Measurements from ENCODE around the gene ITGA2.
"Not testable (repeated sequence)": the region's sequence is repeated elsewhere in the genome, so short reads cannot be mapped to it uniquely, and the experiment has no call there.

The ITGA2 gene

GRCh38 chr5:52961274-52961681 lies 27.9 kb upstream of the ITGA2 start:
- no peaks in the 10 kb centered on the region for H3K9me3 ChIP-seq (replicated peaks; ENCODE audit: low read length)
- no peak overlapping the region for H3K9ac ChIP-seq (ENCODE audit: low read depth, low read length)
- H3K36me3 ChIP-seq (ENCODE audit: insufficient read depth, low read length): no peaks in the 10 kb centered on the region
- H3K4me3 ChIP-seq (ENCODE audit: low read length): no peak overlapping the region
- H3K4me2 ChIP-seq (ENCODE audit: low read length): no peak overlapping the region
- no peaks in the 10 kb centered on the region for H3K27me3 ChIP-seq (ENCODE audit: control insufficient read depth, insufficient read depth, low read length)
- no peaks in the 10 kb centered on the region for H3K4me1 ChIP-seq (ENCODE audit: control insufficient read depth, insufficient read depth, low read length)

- no peak overlapping the region for H3K4me3 ChIP-seq (ENCODE audit: low read length)
These were observed 25.5 kb upstream of the ITGA2 start for GRCh38 chr5:52963636-52964035.

GRCh38 chr5:52964138-52964537 lies 25.0 kb upstream of the ITGA2 start:
- no peaks in the 10 kb centered on the region for H3K4me1 ChIP-seq (ENCODE audit: control insufficient read depth, insufficient read depth, low read length)
- no peaks in the 10 kb centered on the region for H3K27me3 ChIP-seq (ENCODE audit: control insufficient read depth, insufficient read depth, low read length)
- H3K36me3 ChIP-seq (ENCODE audit: insufficient read depth, low read length): no peaks in the 10 kb centered on the region
- H3K4me3 ChIP-seq (ENCODE audit: low read length): no peak overlapping the region
- no peak overlapping the region for H3K4me2 ChIP-seq (ENCODE audit: low read length)
- H3K9me3 ChIP-seq (replicated peaks; ENCODE audit: low read length): no peaks in the 10 kb centered on the region
- H3K9ac ChIP-seq (ENCODE audit: low read depth, low read length): no peak overlapping the region

More at GRCh38 chr5:52963636-52964035, 25.5 kb upstream of the ITGA2 start:
- H3K27me3 ChIP-seq (ENCODE audit: control insufficient read depth, insufficient read depth, low read length): no peaks in the 10 kb centered on the region
- H3K9me3 ChIP-seq (replicated peaks; ENCODE audit: low read length): no peaks in the 10 kb centered on the region
- no peaks in the 10 kb centered on the region for H3K4me1 ChIP-seq (ENCODE audit: control insufficient read depth, insufficient read depth, low read length)
- H3K4me2 ChIP-seq (ENCODE audit: low read length): no peak overlapping the region
- no peaks in the 10 kb centered on the region for H3K36me3 ChIP-seq (ENCODE audit: insufficient read depth, low read length)
- H3K9ac ChIP-seq (ENCODE audit: low read depth, low read length): no peak overlapping the region

- not testable (repeated sequence) for H3K4me3 ChIP-seq (ENCODE audit: low read length); H3K9ac ChIP-seq (ENCODE audit: low read depth, low read length); H3K4me1 ChIP-seq (ENCODE audit: control insufficient read depth, insufficient read depth, low read length); H3K36me3 ChIP-seq (ENCODE audit: insufficient read depth, low read length); H3K4me2 ChIP-seq (ENCODE audit: low read length); H3K9me3 ChIP-seq (replicated peaks; ENCODE audit: low read length); H3K27me3 ChIP-seq (ENCODE audit: control insufficient read depth, insufficient read depth, low read length)
These were observed 13.0 kb upstream of the ITGA2 start for GRCh38 chr5:52976157-52976556.

- H3K4me2 ChIP-seq (ENCODE audit: low read length): no peak overlapping the region
- no peak overlapping the region for H3K4me3 ChIP-seq (ENCODE audit: low read length)
- no peak overlapping the region for H3K9ac ChIP-seq (ENCODE audit: low read depth, low read length)
- no peaks in the 10 kb centered on the region for H3K36me3 ChIP-seq (ENCODE audit: insufficient read depth, low read length)
- no peaks in the 10 kb centered on the region for H3K9me3 ChIP-seq (replicated peaks; ENCODE audit: low read length)
- H3K27me3 ChIP-seq (ENCODE audit: control insufficient read depth, insufficient read depth, low read length): no peaks in the 10 kb centered on the region
- no peaks in the 10 kb centered on the region for H3K4me1 ChIP-seq (ENCODE audit: control insufficient read depth, insufficient read depth, low read length)
These were observed 11.8 kb upstream of the ITGA2 start for GRCh38 chr5:52977264-52977897.

GRCh38 chr5:52981507-52981906 lies 7.6 kb upstream of the ITGA2 start:
- H3K9ac ChIP-seq (ENCODE audit: low read depth, low read length): no peak overlapping the region
- H3K36me3 ChIP-seq (ENCODE audit: insufficient read depth, low read length): no peaks in the 10 kb centered on the region
- H3K4me3 ChIP-seq (ENCODE audit: low read length): no peak overlapping the region
- H3K27me3 ChIP-seq (ENCODE audit: control insufficient read depth, insufficient read depth, low read length): no peaks in the 10 kb centered on the region
- no peak overlapping the region for H3K4me2 ChIP-seq (ENCODE audit: low read length)
- no peaks in the 10 kb centered on the region for H3K9me3 ChIP-seq (replicated peaks; ENCODE audit: low read length)
- peaks cover 15% of the 10 kb centered on the region for H3K4me1 ChIP-seq (ENCODE audit: control insufficient read depth, insufficient read depth, low read length)

GRCh38 chr5:52983731-52984636 lies 5.2 kb upstream of the ITGA2 start:
- no peaks in the 10 kb centered on the region for H3K27me3 ChIP-seq (ENCODE audit: control insufficient read depth, insufficient read depth, low read length)
- H3K4me1 ChIP-seq (ENCODE audit: control insufficient read depth, insufficient read depth, low read length): peaks cover 33% of the 10 kb centered on the region

GRCh38 chr5:52985306-52985705 lies 3.8 kb upstream of the ITGA2 start:
- H3K4me1 ChIP-seq (ENCODE audit: control insufficient read depth, insufficient read depth, low read length): peaks cover 35% of the 10 kb centered on the region

More at GRCh38 chr5:52983731-52984636, 5.2 kb upstream of the ITGA2 start:
- H3K4me2 ChIP-seq (ENCODE audit: low read length): no peak overlapping the region
- H3K4me3 ChIP-seq (ENCODE audit: low read length): no peak overlapping the region
- no peak overlapping the region for H3K9ac ChIP-seq (ENCODE audit: low read depth, low read length)
- no peaks in the 10 kb centered on the region for H3K36me3 ChIP-seq (ENCODE audit: insufficient read depth, low read length)
- H3K9me3 ChIP-seq (replicated peaks; ENCODE audit: low read length): no peaks in the 10 kb centered on the region

GRCh38 chr5:52987711-52988331 lies 1.3 kb upstream of the ITGA2 start:
- no peak overlapping the region for H3K9ac ChIP-seq (ENCODE audit: low read depth, low read length)
- peaks cover 43% of the 10 kb centered on the region for H3K4me1 ChIP-seq (ENCODE audit: control insufficient read depth, insufficient read depth, low read length)
- no peak overlapping the region for H3K4me3 ChIP-seq (ENCODE audit: low read length)

More at GRCh38 chr5:52985306-52985705, 3.8 kb upstream of the ITGA2 start:
- H3K9me3 ChIP-seq (replicated peaks; ENCODE audit: low read length): no peaks in the 10 kb centered on the region
- no peaks in the 10 kb centered on the region for H3K27me3 ChIP-seq (ENCODE audit: control insufficient read depth, insufficient read depth, low read length)
- no peak overlapping the region for H3K4me2 ChIP-seq (ENCODE audit: low read length)
- H3K9ac ChIP-seq (ENCODE audit: low read depth, low read length): no peak overlapping the region
- no peaks in the 10 kb centered on the region for H3K36me3 ChIP-seq (ENCODE audit: insufficient read depth, low read length)
- no peak overlapping the region for H3K4me3 ChIP-seq (ENCODE audit: low read length)

GRCh38 chr5:52988335-52989024 lies 672 bp upstream of the ITGA2 start:
- Histone ChIP-seq H3K4me1 (ENCODE audit: control insufficient read depth, insufficient read depth, low read length) (peaks cover 43% of the 10 kb centered on the region), H3K4me2 (ENCODE audit: low read length) (peak overlapping the region; percentile 99), H3K27me3 (ENCODE audit: control insufficient read depth, insufficient read depth, low read length) (no peaks in the 10 kb centered on the region), H3K4me3 (ENCODE audit: low read length) (peak overlapping the region; percentile 78), H3K36me3 (ENCODE audit: insufficient read depth, low read length) (peaks cover 6% of the 10 kb centered on the region), H3K9me3 (replicated peaks; ENCODE audit: low read length) (no peaks in the 10 kb centered on the region), H3K9ac (ENCODE audit: low read depth, low read length) (peak overlapping the region; percentile 65)

More at GRCh38 chr5:52987711-52988331, 1.3 kb upstream of the ITGA2 start:
- H3K36me3 ChIP-seq (ENCODE audit: insufficient read depth, low read length): peaks cover 5% of the 10 kb centered on the region
- H3K9me3 ChIP-seq (replicated peaks; ENCODE audit: low read length): no peaks in the 10 kb centered on the region
- H3K4me2 ChIP-seq (ENCODE audit: low read length): peak overlapping the region; percentile 99
- H3K27me3 ChIP-seq (ENCODE audit: control insufficient read depth, insufficient read depth, low read length): no peaks in the 10 kb centered on the region
